ENCODE data around the gene NHERF1.

DNA sequence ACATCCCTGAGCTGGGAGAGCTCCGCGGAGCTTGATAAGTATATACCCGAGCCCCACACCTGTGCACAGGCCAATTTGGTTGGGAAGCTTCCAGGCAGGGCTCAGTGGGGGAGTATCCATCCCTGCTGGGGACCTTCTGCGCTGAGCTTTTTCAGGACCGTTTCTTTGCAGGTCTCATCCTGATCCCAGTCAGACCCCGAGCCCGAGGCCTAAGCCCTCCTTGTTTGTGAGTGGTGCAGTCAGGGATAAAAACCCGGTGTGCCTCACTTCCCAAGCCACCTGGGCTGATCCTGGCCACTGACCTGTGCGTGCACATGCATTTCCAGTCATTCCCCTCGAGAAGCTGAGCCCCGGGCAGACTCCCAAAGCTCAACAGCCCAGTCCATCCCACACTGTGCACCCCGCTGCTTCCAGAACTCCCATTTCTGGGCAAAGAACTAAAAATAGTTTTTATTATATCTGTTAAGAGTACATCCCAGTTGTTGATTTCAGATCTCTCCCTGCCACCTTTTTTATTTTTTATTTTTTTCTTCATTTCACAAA is 55.0 kb downstream of the NHERF1 start:
- TF ChIP-seq GATA2 (IDR thresholded peaks at IDR 0.05; ENCODE audit: low read depth, low read length) (no peak), GATA3 (IDR thresholded peaks at IDR 0.05; ENCODE audit: low read depth, low read length) (no peak)

Measured in SH-SY5Y (cell line).